ENCODE data around the gene ZMAT3.
"Not testable (repeated sequence)": the region's sequence is repeated elsewhere in the genome, so short reads cannot be mapped to it uniquely, and the experiment has no call there.

Gene ZMAT3

DNA sequence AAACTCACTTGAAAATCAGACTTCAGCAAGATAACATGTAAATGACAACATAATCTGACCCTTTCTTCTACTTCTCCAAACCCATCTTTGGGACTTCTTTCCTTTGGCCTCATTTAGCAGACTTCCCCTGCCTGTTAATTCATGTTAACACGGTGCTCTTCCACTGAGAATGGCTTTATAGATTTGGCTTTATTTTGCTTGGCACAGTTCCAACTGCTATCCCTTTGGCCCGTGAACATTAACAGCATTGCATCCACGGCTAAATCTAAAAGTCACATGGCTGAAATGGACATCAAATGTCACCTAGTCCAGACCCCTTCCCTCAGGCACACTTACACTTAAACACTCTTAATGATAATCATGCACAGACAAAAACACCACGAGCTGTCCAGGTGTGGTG lies 3.8 kb downstream of the ZMAT3 start:
- FAIRE-seq: no peak

DNA sequence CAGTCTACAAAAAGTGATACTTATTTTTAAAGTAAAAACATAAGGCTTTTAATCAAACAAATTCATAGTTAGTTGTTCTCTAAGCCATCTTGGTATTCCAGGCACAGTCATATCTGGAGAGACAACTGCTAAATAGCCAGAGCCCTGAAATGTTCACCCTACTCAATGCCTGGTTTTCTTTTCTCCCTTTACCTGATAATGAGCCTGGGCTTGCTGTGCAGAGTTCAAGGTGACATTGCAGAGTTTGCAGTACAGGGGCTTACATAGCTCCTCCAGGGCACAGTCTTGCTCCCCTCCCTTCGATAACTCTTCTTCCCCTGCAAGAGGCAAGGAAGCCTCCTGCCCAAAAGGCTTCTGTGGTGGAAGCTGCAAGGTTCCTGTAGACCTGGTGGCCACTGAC lies 4.3 kb downstream of the ZMAT3 start:
- no peak for FAIRE-seq

DNA sequence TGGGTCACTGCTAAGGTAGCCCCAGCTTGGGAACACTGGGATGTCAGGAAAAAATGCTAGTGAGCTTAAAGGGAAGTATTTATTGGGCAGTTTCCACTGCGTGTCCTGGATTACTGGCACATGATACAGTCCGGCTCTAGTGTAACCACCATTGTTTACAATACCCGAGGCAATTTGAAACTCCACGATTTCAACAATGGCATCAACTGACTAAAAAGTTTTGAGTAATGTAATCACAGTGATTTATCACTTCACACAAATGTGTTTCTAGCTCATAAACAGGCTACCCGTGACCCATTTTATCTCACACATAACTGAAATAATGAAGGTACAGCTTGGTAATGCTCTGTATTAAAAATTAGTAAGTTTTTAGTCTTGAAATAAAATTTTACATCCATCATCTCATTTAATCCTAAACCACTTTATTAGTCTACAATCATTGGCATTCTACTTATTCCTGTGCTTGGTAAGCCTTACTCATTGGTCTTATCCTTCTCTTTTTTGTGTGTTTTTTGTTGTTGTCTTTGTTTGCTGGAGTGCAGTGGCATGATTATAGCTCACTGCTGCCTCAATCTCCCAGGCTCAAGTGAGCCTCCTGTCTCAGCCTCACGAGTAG lies 7.6 kb downstream of the ZMAT3 start:
- FAIRE-seq: no peak

DNA sequence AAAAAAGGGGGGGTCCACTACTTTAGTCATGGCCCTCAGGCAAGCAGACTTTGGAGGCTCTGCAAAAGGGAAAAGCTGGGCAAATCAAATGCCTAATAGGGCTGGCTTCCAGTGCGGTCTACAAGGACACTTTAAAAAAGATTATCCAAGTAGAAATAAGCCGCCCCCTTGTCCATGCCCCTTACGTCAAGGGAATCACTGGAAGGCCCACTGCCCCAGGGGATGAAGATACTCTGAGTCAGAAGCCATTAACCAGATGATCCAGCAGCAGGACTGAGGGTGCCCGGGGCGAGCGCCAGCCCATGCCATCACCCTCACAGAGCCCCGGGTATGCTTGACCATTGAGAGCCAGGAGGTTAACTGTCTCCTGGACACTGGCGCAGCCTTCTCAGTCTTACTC lies 15.3 kb downstream of the ZMAT3 start:
- no peak for FAIRE-seq

DNA sequence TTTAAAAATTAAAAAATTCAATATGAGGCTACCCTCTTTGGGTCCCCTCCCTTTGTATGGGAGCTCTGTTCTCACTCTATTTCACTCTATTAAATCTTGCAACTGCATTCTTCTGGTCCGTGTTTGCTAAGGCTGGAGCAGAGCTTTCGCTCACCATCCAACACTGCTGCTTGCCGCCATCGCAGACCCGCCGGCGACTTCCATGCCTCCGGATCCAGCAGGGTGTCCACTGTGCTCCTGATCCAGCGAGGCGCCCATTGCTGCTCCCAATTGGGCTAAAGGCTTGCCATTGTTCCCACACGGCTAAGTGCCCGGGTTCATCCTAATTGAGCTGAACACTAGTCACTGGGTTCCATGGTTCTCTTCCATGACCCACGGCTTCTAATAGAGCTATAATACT lies 17.0 kb downstream of the ZMAT3 start:
- not testable (repeated sequence) for FAIRE-seq

DNA sequence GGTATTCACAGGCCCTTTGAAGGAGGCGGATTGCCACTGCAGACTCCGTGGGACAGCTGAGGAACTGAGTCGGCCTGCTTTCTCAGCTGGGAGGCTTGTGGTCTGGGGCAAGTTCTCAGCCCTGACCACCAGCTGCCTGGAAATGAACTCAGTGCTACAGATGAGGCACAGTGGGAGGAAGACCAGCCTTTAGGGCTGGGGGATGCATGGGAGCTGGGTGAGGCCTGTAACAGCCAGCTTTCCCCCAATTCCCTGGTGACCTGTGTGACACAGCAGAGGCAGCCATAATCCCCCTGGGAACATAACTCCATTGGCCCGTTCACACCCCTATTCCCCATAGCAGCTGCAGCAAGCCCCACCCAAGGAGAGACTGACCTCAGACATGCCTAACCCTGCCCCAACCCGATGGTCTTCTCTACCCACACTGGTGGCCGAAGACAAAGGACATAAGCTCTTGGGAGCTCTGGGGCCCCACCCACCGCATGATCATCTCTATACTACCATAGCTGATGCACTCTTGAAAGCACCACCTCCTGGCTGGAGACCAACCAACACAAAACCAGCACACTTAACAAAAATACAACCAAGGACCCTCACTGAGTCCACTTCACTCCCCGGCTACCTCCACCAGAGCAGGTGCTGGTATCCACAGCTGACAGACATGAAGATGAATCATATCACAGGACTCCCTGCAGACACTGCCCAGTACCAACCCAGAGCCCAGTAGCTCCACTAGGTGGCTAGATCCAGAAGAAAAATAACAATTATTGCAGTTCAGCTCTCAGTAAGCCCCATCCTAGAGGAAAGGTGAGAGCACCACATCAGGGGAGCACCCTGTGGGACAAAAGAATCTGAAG lies 24.9 kb downstream of the ZMAT3 start:
- no peak for FAIRE-seq

DNA sequence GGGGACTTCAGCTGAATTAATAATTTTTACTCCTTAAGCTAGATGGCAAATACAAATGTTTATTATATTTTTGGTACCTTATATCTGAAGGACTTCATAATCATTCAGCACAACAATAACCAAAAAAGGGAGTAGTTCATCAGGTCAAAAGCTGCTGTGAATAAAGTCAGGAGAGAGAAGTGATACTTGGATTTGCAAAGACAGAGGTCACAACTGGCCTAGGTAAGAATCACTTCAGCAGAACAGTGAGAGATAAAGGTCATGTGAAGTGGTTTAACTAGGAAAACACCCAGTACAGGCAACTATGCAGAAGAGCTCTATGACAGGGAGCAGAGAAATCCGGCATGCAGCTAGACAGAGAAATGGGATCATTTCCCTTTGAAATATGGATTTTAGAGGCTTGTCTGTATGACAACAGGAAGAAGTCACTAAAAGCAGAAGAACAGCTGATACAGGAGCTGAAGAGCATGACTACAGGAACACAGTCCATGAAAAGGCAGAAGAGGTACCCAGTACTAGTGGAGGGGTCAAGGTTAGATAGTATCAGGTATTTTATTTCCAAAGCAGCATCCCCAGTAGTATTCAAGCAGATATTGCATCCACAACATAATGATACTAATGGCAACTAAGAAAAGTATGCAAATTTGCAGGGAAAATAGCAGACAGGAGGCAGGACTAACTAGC lies 25.7 kb downstream of the ZMAT3 start:
- FAIRE-seq: no peak

DNA sequence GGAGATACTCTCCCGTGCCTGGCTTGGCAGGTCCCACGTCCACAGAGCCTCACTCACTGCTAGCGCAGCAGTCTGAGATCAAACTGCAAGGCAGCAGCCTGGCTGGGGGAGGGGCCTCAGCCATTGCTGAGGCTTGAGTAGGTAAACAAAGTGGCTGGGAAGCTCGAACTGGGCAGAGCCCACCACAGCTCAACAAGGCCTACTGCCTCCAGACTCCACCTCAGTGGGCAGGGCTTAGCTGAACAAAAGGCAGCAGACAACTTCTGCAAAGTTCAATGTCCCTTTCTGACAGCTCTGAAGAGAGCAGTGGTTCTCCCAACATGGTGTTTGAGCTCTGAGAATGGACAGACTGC lies 32.7 kb downstream of the ZMAT3 start:
- FAIRE-seq: not testable (repeated sequence)

DNA sequence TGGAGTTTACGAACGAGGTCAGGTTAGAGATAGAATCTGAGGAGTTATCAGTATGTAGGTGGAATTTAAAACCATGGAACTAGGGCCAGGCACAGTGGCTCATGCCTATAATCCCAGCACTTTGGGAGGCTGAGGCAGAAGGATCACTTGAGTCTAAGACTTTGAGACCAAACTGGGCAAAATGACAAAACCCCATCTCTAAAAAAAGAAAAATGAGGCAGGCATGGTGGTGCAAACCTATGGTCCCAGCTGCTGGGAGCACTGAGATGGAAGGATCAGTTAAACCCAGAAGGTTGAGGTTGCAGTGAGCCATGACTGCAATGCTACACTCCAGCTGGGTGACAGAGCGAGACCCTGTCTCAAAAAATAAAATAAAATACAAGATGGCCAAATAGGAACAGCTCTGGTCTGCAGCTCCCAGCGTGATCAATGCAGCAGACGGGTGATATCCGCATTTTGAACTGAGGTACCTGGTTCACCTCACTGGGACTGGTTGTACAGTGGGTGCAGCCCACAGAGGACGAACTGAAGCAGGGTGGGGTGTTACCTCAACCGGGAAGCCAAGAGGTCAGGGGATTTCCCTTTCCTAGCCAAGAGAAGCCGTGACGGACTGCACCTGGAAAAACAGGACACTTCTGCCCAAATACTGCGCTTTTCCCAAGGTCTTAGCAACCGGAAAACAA lies 33.3 kb downstream of the ZMAT3 start:
- no peak for FAIRE-seq

DNA sequence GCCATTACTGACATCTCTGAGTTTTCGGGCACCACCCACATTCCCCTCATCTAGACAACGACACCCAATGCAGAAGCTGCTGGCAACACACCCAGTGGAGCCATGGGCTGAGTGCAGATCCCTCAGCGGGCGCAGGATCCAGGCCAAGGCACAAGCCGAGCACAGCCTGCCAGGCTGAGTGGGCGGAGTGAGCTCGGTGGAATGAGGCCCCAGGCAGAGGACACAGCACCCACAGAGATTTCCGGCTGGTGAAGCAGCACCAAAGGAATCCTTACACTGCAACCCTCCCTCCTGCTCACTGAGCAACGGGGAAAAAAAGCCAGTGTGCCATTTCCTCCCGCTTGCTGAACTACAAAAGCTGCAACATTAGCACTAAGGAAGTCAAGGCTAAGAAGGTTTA lies 34.3 kb downstream of the ZMAT3 start:
- FAIRE-seq: no peak

DNA sequence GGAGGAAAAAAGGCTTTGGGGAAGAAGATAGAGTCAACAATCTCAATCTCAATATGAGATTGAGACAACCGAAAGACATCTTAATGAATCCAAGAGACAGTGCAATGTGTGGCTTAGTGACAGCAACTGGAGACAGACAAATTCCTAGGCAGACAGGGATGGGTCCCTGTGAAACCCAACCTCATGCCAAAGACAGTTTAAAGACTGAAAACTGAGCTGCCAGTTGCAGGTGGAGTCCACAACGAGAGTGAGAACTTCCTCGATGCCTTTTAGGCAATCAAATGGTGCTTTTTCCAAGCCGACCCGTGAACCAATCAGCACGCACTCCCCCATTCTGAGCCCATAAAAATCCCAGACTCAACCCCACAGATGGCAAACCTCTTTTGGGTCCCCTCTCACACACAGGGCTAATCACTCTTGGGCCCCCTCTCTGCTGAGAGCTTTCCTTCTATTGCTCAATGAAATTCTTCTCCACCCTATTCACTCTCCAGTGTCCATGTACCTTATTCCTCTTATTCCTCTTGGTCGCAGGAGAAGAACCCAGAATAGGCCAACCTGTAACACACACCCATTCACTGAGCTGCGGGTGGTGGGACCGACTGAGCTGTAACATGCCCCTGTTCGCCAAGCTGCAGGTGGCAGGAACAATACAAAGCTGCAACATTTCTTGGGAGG lies 34.8 kb downstream of the ZMAT3 start:
- FAIRE-seq: no peak

DNA sequence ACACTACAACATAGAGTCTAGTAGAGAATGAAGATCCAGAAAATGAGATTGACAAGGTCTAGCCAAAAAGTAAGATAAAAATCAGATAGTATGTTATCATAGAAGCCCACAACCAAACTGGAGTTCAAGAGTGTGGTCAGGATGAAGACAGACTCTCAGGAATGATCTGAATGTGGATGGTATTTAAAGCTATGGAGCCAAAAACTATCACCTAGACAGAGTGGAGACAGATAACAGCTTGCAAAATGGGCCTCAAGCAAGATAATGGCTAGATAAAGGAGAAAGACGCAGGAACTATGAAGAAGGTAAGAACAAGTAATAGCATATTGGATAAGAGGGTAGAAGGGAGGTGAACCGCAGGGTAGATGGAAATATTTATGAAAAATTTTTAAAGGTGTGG lies 35.4 kb downstream of the ZMAT3 start:
- FAIRE-seq: no peak

DNA sequence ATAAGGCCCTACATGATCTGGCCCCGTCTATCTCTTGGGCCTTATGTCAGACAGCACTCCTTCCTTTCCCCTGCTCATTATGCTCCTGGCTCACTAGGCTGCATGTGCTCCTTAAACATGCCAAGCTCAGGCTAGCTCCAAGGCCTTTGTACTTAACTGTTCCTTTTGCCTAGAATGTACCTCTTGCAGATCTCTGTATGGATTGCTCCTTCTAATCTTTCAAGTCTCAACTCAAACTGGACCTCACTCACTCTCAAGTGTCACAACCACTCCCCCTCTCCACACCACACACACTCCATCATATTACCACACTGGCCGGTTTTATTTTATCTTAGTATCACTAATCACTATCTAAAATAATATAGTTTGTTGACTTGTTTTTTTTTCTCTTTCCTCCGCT lies 36.4 kb downstream of the ZMAT3 start:
- no peak for FAIRE-seq

DNA sequence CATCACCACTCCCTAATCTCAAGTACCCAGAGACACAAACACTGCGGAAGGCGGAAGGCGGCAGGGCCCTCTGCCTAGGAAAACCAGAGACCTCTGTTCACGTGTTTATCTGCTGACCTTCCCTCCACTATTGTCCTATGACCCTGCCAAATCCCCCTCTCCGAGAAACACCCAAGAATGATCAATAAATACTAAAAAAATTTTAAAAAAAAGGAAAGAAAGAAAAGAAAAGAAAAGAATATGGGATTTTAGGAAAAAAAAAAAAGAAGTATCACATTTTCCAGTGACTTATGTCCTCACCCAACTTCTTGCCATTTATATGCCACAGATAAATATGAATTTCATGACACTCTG lies 38.3 kb downstream of the ZMAT3 start:
- FAIRE-seq: not testable (repeated sequence)

DNA sequence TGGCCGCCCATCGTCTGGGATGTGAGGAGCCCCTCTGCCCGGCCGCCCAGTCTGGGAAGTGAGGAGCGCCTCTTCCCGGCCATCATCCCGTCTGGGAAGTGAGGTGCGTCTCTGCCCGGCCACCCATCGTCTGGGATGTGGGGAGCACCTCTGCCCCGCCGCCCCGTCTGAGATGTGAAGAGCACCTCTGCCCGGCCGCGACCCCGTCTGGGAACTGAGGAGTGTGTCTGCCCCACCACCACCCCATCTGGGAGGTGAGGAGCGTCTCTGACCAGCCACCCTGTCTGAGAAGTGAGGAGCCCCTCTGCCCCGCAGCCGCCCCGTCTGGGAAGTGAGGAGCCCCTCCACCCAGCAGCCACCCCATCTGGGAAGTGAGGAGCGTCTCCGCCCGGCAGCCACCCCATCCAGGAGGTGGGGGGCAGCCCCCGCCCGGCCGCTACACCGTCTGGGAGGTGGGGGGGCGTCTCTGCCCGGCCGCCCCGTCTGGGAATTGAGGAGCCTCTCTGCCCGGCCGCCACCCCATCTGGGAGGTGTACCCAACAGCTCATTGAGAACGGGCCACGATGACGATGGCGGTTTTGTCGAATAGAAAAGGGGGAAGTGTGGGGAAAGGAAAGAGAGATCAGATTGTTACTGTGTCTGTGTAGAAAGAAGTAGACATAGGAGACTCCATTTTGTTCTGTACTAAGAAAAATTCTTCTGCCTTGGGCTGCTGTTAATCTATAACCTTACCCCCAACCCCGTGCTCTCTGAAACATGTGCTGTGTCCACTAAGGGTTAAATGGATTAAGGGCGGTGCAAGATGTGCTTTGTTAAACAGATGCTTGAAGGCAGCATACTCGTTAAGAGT lies 38.9 kb downstream of the ZMAT3 start:
- FAIRE-seq: not testable (repeated sequence)

DNA sequence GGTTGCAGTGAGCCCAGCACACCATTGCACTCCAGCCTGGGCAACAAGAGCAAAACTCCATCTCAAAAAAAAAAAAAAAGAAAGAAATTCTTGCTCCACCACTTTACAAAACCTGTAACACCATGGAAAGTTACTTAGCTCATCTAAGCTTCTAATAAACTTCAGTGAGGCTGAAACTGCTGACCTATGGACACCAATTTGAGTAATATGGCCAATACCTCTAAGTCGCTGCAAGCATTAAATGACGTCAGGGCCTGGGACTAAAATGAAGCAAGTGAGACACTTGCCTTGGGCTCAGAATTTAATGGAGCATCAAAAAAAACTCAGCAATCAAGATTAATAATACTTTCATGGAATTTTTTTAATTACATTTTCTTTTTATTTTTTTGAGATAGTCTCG lies 42.5 kb downstream of the ZMAT3 start:
- FAIRE-seq: no peak

DNA sequence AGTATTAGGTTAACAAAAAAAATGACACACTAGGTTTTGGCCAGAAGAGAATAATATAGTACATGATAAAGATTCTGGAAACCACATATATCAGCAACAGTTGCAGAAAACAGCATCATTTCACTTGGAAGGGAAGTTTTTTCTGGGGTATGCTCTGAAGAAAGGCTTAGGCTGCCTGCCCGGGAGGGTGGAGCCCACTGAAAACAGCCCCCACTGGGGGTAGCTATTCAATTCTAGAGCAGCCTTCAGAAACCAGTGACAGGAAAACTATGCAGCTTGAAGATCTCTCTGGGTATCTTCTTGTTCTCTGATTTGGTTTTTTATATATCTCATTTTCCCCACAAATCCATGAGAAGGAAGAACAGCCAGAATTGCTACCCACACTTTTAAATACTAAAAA lies 43.2 kb downstream of the ZMAT3 start:
- no peak for FAIRE-seq

DNA sequence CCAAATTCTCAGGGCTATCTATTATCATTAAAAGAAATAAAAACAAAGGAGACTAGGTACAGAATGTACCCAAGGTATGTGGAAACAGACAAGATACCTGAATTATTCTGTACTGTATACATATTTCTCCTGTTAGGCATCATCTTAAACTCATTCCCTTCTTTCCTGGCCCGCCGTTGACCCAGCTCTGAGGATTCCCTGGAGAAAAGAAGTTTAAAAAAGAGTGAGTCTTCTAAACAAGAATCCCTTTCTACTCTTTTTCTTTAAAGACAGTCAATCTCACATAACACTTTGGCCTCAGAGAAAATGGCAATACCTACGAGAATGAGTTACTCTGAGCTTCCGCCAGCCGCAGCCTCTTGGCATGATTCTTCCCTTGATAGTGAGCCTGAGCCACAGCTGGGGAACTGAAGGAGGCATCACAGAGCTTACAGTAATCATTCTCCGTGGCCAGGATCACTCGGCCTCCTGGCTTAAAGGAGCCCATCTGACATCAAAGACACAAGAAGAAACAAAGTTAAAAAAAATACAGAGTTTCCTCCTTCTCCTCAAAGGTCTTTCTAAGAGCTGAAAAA lies 44.2 kb downstream of the ZMAT3 start:
- no peak for FAIRE-seq

DNA sequence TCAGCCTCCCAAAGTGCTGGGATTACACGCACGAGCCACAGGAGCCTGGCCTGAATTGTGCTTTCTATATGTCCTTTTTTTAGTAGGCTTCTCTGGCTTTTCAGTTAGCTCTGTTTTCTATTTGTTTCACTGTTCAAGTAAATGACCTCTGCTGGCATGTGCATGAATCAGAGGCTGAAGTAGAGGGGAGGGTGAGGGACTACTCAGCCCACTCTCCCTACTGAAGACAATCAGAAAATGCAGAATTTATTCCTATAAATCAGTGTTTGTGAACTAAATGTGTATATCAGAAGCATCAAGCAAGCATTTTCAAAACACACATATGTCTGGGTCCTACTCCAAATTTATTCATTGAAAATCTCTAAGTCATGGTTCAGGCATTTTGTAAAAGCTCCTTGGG lies 45.0 kb downstream of the ZMAT3 start:
- no peak for FAIRE-seq

DNA sequence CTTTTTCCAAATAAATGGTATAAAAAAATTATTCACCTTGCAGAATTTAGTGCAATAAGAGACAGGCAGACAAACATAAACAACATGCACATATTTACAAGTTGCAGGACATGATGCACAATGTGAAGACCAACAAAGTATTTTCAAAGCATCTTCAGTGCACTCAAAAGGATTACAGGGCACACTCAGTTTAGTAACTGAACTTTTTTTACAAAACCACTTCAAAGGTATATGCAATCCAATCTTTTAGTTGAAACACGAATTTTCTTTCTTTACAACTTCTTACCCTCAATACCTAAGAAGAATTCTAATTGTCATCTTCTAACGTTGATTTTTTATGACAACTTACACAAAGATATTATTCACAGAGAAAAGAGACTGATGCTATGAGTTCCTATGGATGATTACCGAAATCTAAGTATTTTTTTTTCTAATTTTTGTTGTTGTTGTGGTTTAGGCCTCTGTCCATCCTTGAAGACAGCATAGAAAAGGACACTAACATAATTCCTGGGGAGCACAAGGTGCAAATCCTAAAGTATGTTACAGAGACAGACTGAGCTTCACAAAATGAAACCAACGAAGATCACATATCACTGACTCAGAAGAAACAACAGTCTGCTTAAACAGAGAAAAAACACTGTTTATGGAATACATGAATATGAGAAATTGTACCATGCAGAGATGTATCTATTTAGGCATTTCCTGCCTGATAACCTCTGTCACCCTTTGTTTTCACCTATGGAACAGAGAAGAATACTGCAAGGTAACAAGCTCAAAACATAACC lies 50.3 kb downstream of the ZMAT3 start:
- no peak for FAIRE-seq

DNA sequence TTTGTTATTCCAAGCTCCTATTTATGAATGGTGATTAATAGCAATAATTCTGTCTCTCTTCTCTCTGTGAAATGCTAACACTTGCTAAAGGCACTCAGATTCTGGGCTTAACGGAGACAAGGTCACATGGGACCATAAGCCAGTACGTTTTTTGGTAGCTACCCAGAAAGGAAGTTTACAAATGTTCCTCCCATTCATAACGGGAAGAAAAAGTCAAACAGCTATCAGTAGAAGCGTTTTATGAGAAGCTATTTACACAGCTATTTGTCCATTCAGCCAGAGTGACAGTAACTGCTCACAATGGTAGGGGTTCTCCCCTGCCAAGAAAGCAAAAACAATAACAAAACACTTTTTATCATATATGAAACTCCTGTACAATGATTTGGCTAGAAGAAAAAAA lies 51.5 kb downstream of the ZMAT3 start:
- no peak for FAIRE-seq

Data from TTC549 (cell line).